Mononuclear cell (primary cell): ENCODE measurements around the gene ASCL5. TPM values are rescaled to one million over a fixed set of nuclear protein-coding genes. Genes with fewer than 3 reads are reported as not detected.

ENCODE experiments used
- H3K27me3 ChIP-seq: 2 replicates; pipeline ENCODE4 v1.6.0; 2011; ENCODE audit warnings: low read length, control low read depth; ENCODE audit not compliant: insufficient read depth
- H3K4me1 ChIP-seq: 2 replicates; pipeline ENCODE4 v1.5.1; 2011; ENCODE audit warnings: mild to moderate bottlenecking, low read length, control low read depth; ENCODE audit not compliant: insufficient read depth
- H3K4me3 ChIP-seq: 2 replicates; pipeline ENCODE4 v1.5.1; 2011; ENCODE audit warnings: mild to moderate bottlenecking, low read length, moderate library complexity
- H3K9me3 ChIP-seq: 2 replicates; pipeline ENCODE4 v1.5.1; 2011; ENCODE audit warnings: low read depth, mild to moderate bottlenecking, control low read depth, low read length
- total RNA-seq: library from RNA; depleted of rRNA; stranded (reverse); fragments of >200 nt; gene quantifications from one replicate; pipeline ENCODE4 v1.2.3, GENCODE V29; 2012

The ASCL5 gene
- total RNA-seq, 1 donor = not detected

GRCh38 chr1:201094832-201095231 is 32.2 kb downstream of the ASCL5 start:
- Histone ChIP-seq H3K4me1 (no peaks in the 10 kb centered on the region), H3K27me3 (no peaks in the 10 kb centered on the region), H3K4me3 (no peak overlapping the region), H3K9me3 (no peaks in the 10 kb centered on the region)

DNA sequence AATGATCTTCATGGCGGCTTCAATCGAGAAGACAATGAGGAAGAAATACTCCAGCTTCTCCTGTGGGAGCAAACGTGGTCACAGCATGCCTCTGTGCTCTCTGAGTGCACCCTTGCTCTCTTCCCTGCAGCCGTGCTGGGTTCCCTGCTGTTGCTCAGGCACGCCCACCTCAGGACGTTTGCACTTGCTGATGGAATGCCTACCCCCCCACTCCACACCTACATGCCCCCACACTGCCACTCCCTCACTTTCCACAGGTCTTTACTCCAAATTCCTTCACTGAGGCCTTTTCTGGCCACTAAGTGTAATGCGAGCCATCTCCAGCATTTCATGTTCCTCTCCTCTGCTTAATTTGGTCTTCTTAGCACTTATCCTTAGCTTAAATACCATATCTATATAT is 33.0 kb downstream of the ASCL5 start:
- Histone ChIP-seq H3K9me3 (no peaks in the 10 kb centered on the region), H3K4me1 (no peaks in the 10 kb centered on the region), H3K27me3 (no peaks in the 10 kb centered on the region), H3K4me3 (no peak overlapping the region)

GRCh38 chr1:201093561-201093960 is 33.4 kb downstream of the ASCL5 start:
- no peaks in the 10 kb centered on the region for H3K27me3 ChIP-seq
- no peaks in the 10 kb centered on the region for H3K4me1 ChIP-seq
- no peak overlapping the region for H3K4me3 ChIP-seq
- no peaks in the 10 kb centered on the region for H3K9me3 ChIP-seq

DNA sequence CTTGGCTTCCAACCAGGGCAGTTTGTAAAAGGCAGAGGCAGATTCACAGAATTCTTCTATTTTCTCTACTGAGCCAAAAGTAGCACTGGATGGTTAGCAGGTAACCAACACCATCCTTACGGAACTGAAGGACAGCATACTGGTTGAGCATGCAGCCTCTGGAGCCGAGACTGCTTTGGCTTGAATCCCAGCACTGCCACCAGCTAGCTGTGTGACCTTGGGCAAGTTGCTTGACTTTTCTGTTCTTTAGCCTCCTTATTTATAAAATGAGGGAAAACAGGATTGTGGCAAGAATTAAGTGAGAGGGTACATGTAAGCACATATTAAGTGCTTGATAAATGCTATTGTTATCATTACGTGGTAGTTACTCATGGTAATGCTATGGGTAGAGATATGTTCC is 34.2 kb downstream of the ASCL5 start:
- Histone ChIP-seq H3K9me3 (no peaks in the 10 kb centered on the region), H3K4me1 (no peaks in the 10 kb centered on the region), H3K4me3 (no peak overlapping the region), H3K27me3 (no peaks in the 10 kb centered on the region)

GRCh38 chr1:201091256-201091655 is 35.7 kb downstream of the ASCL5 start:
- Histone ChIP-seq H3K4me3 (no peak overlapping the region), H3K4me1 (no peaks in the 10 kb centered on the region), H3K27me3 (no peaks in the 10 kb centered on the region), H3K9me3 (no peaks in the 10 kb centered on the region)

GRCh38 chr1:201090541-201090940 is 36.4 kb downstream of the ASCL5 start:
- Histone ChIP-seq H3K27me3 (no peaks in the 10 kb centered on the region), H3K4me3 (no peak overlapping the region), H3K9me3 (no peaks in the 10 kb centered on the region), H3K4me1 (no peaks in the 10 kb centered on the region)

GRCh38 chr1:201089596-201089995 is 37.4 kb downstream of the ASCL5 start:
- Histone ChIP-seq H3K9me3 (no peaks in the 10 kb centered on the region), H3K4me3 (no peak overlapping the region), H3K27me3 (no peaks in the 10 kb centered on the region), H3K4me1 (no peaks in the 10 kb centered on the region)

- Histone ChIP-seq H3K9me3 (no peaks in the 10 kb centered on the region), H3K4me1 (no peaks in the 10 kb centered on the region), H3K27me3 (no peaks in the 10 kb centered on the region), H3K4me3 (no peak overlapping the region)
Observed at GRCh38 chr1:201088901-201089525, 38.0 kb downstream of the ASCL5 start.

GRCh38 chr1:201088395-201088794 is 38.6 kb downstream of the ASCL5 start:
- H3K4me1 ChIP-seq = no peaks in the 10 kb centered on the region
- H3K4me3 ChIP-seq = no peak overlapping the region
- no peaks in the 10 kb centered on the region for H3K9me3 ChIP-seq
- H3K27me3 ChIP-seq = no peaks in the 10 kb centered on the region

GRCh38 chr1:201085902-201086735 is 40.9 kb downstream of the ASCL5 start:
- H3K4me1 ChIP-seq = no peaks in the 10 kb centered on the region

DNA sequence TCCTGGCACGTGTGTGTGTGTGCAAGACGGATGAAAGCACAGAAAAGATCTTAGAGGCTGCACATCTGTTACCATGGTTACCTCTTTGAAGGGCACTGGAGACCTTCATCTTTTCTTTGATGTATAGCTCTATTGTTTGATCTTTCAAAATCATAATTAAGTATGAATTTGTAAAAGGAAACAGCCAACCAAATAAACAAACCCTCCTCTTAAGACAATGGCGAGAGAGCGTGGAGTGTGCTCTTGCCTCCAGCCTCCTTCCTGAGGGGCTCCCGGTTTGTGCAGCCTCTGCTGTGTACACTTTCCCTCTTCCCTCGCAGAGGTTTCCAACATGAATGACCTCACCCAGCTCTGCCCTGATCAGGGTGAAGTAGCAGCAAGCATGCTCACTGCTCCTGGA is 42.7 kb downstream of the ASCL5 start:
- Histone ChIP-seq H3K4me3 (no peak overlapping the region), H3K4me1 (no peaks in the 10 kb centered on the region), H3K27me3 (no peaks in the 10 kb centered on the region), H3K9me3 (no peaks in the 10 kb centered on the region)

More at GRCh38 chr1:201085902-201086735, 40.9 kb downstream of the ASCL5 start:
- Histone ChIP-seq H3K27me3 (no peaks in the 10 kb centered on the region), H3K9me3 (no peaks in the 10 kb centered on the region), H3K4me3 (no peak overlapping the region)

GRCh38 chr1:201083741-201084140 is 43.2 kb downstream of the ASCL5 start:
- Histone ChIP-seq H3K9me3 (no peaks in the 10 kb centered on the region), H3K4me1 (no peaks in the 10 kb centered on the region), H3K4me3 (no peak overlapping the region), H3K27me3 (no peaks in the 10 kb centered on the region)

GRCh38 chr1:201080135-201080534 is 46.8 kb downstream of the ASCL5 start:
- no peaks in the 10 kb centered on the region for H3K27me3 ChIP-seq
- no peaks in the 10 kb centered on the region for H3K4me1 ChIP-seq
- no peak overlapping the region for H3K4me3 ChIP-seq
- H3K9me3 ChIP-seq = no peaks in the 10 kb centered on the region

- Histone ChIP-seq H3K9me3 (no peaks in the 10 kb centered on the region), H3K4me3 (no peak overlapping the region), H3K4me1 (no peaks in the 10 kb centered on the region), H3K27me3 (no peaks in the 10 kb centered on the region)
Observed at GRCh38 chr1:201077736-201078135, 49.2 kb downstream of the ASCL5 start.

GRCh38 chr1:201077116-201077515 is 49.9 kb downstream of the ASCL5 start:
- no peaks in the 10 kb centered on the region for H3K4me1 ChIP-seq
- no peaks in the 10 kb centered on the region for H3K27me3 ChIP-seq
- H3K4me3 ChIP-seq = no peak overlapping the region
- H3K9me3 ChIP-seq = no peaks in the 10 kb centered on the region

DNA sequence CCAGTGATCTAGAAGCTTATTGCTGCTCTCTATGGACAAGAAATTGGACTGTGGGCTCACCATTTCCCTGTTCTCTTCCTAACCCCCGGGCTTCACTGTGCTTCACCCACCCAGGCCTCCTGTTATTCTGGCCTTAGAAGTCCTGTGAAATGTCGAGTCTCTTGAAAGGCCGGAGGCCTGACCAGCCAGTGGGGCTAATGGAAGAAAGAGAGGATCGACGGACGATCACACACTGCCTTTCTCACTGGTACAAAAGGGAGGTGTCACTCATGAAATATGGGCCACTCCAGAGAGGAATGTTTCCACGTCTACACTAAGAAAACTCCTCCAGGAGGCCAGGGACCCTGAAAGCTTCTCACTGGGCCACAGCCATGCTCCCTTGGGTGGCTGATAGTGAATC is 50.9 kb downstream of the ASCL5 start:
- no peaks in the 10 kb centered on the region for H3K9me3 ChIP-seq
- no peak overlapping the region for H3K4me3 ChIP-seq
- H3K27me3 ChIP-seq = no peaks in the 10 kb centered on the region
- no peaks in the 10 kb centered on the region for H3K4me1 ChIP-seq
